HCT116 (cell line): ENCODE measurements around the gene BTC.

Source experiments
- EGR1 ChIP-seq: IDR thresholded peaks from 2 replicates; pipeline ENCODE4 v1.6.1; 2012; ENCODE audit warnings: low read depth
- EZH2phosphoT487 ChIP-seq: fragments of 200-600 bp; IDR thresholded peaks from 2 replicates; pipeline ENCODE4 v1.6.1; 2018; ENCODE audit warnings: antibody characterized with exemption, borderline replicate concordance
- FOSL1 ChIP-seq: IDR thresholded peaks from 2 replicates; pipeline ENCODE4 v1.6.1; 2012; ENCODE audit warnings: low read depth
- POLR2A ChIP-seq: IDR thresholded peaks from 2 replicates; pipeline ENCODE4 v1.7.0; 2011; ENCODE audit warnings: borderline replicate concordance; ENCODE audit not compliant: insufficient read depth, insufficient read length; ENCODE audit errors: extremely low read depth
- REST ChIP-seq: IDR thresholded peaks from 2 replicates; pipeline ENCODE4 v1.6.1; 2012; ENCODE audit warnings: low read depth
- SP1 ChIP-seq: IDR thresholded peaks from 2 replicates; pipeline ENCODE4 v1.6.1; 2012; ENCODE audit warnings: low read depth
- TF ChIP-seq, protein P1 (sequence below), 3 experiments: fragments of 200-600 bp in 1 of 3; sonication (generic) in 1 of 3; IDR thresholded peaks in 2 of 3; conservative IDR thresholded peaks in 1 of 3; 2 replicates each; pipeline ENCODE4 v1.5.1; 2012 to 2017; ENCODE audit warnings: low read depth in 2 of 3, low read length in 2 of 3, antibody characterized with exemption in 1 of 3, borderline replicate concordance in 1 of 3, control low read depth in 1 of 3, mild to moderate bottlenecking in 1 of 3, mixed read lengths in 1 of 3, mixed run types in 1 of 3, moderate library complexity in 1 of 3; ENCODE audit not compliant: insufficient read depth in 1 of 3

- no peak for TF ChIP-seq EZH2phosphoT487
- no peak for TF ChIP-seq EGR1
- no peak for TF ChIP-seq POLR2A
- no peak for TF ChIP-seq REST
- TF ChIP-seq, protein P1, sequence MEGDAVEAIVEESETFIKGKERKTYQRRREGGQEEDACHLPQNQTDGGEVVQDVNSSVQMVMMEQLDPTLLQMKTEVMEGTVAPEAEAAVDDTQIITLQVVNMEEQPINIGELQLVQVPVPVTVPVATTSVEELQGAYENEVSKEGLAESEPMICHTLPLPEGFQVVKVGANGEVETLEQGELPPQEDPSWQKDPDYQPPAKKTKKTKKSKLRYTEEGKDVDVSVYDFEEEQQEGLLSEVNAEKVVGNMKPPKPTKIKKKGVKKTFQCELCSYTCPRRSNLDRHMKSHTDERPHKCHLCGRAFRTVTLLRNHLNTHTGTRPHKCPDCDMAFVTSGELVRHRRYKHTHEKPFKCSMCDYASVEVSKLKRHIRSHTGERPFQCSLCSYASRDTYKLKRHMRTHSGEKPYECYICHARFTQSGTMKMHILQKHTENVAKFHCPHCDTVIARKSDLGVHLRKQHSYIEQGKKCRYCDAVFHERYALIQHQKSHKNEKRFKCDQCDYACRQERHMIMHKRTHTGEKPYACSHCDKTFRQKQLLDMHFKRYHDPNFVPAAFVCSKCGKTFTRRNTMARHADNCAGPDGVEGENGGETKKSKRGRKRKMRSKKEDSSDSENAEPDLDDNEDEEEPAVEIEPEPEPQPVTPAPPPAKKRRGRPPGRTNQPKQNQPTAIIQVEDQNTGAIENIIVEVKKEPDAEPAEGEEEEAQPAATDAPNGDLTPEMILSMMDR (IDR thresholded peaks at IDR 0.05 in 2 of 3, conservative IDR thresholded peaks at IDR 0.05 in 1 of 3; ENCODE audit: borderline replicate concordance in 1 of 3, insufficient read depth in 1 of 3, low read depth in 2 of 3, low read length in 2 of 3), result no peak
- no peak for TF ChIP-seq SP1
- no peak for TF ChIP-seq FOSL1
Measured at GRCh38 chr4:74716436-74716765, 77.9 kb downstream of the BTC start.
